Measurements from ENCODE around the gene R3HCC1L.

The R3HCC1L gene

GRCh38 chr10:98106531-98106930, 27.9 kb upstream of the R3HCC1L start:
- CTCF ChIA-PET: no interaction called here
- Histone ChIP-seq H3K9me3 (ENCODE audit: control extremely low read depth in 1 of 5, control insufficient read depth in 4 of 5, insufficient read depth in 2 of 5, low read depth in 1 of 5, low read length in 4 of 5) (peaks cover 0 to 3% (median 0%) of the 10 kb centered on the region in 5 experiments), H3K27ac (ENCODE audit: insufficient read depth in 1 of 2, low read depth in 1 of 2, low read length in 2 of 2, poor library complexity in 1 of 2, severe bottlenecking in 2 of 2) (no peak overlapping the region), H3K4me1 (ENCODE audit: control extremely low read depth in 1 of 4, control insufficient read depth in 4 of 4, insufficient read depth in 4 of 4, low read length in 3 of 4) (no peaks in the 10 kb centered on the region), H3K36me3 (ENCODE audit: control insufficient read depth in 4 of 4, insufficient read depth in 4 of 4, low read length in 3 of 4) (no peaks in the 10 kb centered on the region), H3K4me3 (ENCODE audit: control insufficient read depth in 1 of 7, extremely low read depth in 1 of 7, insufficient read depth in 4 of 7, low read depth in 2 of 7, low read length in 6 of 7) (no peak overlapping the region), H3K27me3 (replicated peaks in 2 of 5; ENCODE audit: control insufficient read depth in 4 of 5, insufficient read depth in 5 of 5, low read length in 4 of 5) (peaks cover 0 to 24% (median 11%) of the 10 kb centered on the region in 5 experiments)
- 100% methylated on average over 1 of the region's 1 CpG for WGBS (ENCODE audit: insufficient coverage)
- DNase-seq: no peak
- POLR2A ChIA-PET: no interaction called here

GRCh38 chr10:98107644-98108430, 26.6 kb upstream of the R3HCC1L start:
- no peak for DNase-seq
- Histone ChIP-seq H3K9me3 (ENCODE audit: control extremely low read depth in 1 of 5, control insufficient read depth in 4 of 5, insufficient read depth in 2 of 5, low read depth in 1 of 5, low read length in 4 of 5) (peaks cover 0 to 3% (median 0%) of the 10 kb centered on the region in 5 experiments), H3K4me1 (ENCODE audit: control extremely low read depth in 1 of 4, control insufficient read depth in 4 of 4, insufficient read depth in 4 of 4, low read length in 3 of 4) (no peaks in the 10 kb centered on the region), H3K27ac (ENCODE audit: insufficient read depth in 1 of 2, low read depth in 1 of 2, low read length in 2 of 2, poor library complexity in 1 of 2, severe bottlenecking in 2 of 2) (no peak overlapping the region), H3K36me3 (ENCODE audit: control insufficient read depth in 4 of 4, insufficient read depth in 4 of 4, low read length in 3 of 4) (no peaks in the 10 kb centered on the region), H3K4me3 (ENCODE audit: control insufficient read depth in 1 of 7, extremely low read depth in 1 of 7, insufficient read depth in 4 of 7, low read depth in 2 of 7, low read length in 6 of 7) (no peak overlapping the region), H3K27me3 (replicated peaks in 2 of 5; ENCODE audit: control insufficient read depth in 4 of 5, insufficient read depth in 5 of 5, low read length in 4 of 5) (peaks cover 5 to 32% (median 13%) of the 10 kb centered on the region in 5 experiments)
- 93% methylated on average over 7 of the region's 10 CpGs for WGBS (ENCODE audit: insufficient coverage)
- CTCF ChIA-PET: interaction anchor here (1.4 kb wide), 1 partner anchor 9 kb away, joined by 3 read pairs; no protein-coding TSS in a partner anchor
- POLR2A ChIA-PET: no interaction called here

- H3K4me1 ChIP-seq (ENCODE audit: control extremely low read depth in 1 of 4, control insufficient read depth in 4 of 4, insufficient read depth in 4 of 4, low read length in 3 of 4): no peaks in the 10 kb centered on the region
- no peaks in the 10 kb centered on the region for H3K36me3 ChIP-seq (ENCODE audit: control insufficient read depth in 4 of 4, insufficient read depth in 4 of 4, low read length in 3 of 4)
- DNase-seq: no peak
- H3K27ac ChIP-seq (ENCODE audit: insufficient read depth in 1 of 2, low read depth in 1 of 2, low read length in 2 of 2, poor library complexity in 1 of 2, severe bottlenecking in 2 of 2): no peak overlapping the region
- peaks cover 7 to 56% (median 18%) of the 10 kb centered on the region in 5 experiments for H3K27me3 ChIP-seq (replicated peaks in 2 of 5; ENCODE audit: control insufficient read depth in 4 of 5, insufficient read depth in 5 of 5, low read length in 4 of 5)
- H3K4me3 ChIP-seq (ENCODE audit: control insufficient read depth in 1 of 7, extremely low read depth in 1 of 7, insufficient read depth in 4 of 7, low read depth in 2 of 7, low read length in 6 of 7): no peak overlapping the region
- 50% methylated on average over 1 of the region's 1 CpG for WGBS (ENCODE audit: insufficient coverage)
- ChIA-PET CTCF (no interaction called here), POLR2A (no interaction called here)
- peaks cover 0 to 3% (median 0%) of the 10 kb centered on the region in 5 experiments for H3K9me3 ChIP-seq (ENCODE audit: control extremely low read depth in 1 of 5, control insufficient read depth in 4 of 5, insufficient read depth in 2 of 5, low read depth in 1 of 5, low read length in 4 of 5)
Measured at GRCh38 chr10:98110356-98110755, 24.1 kb upstream of the R3HCC1L start.

GRCh38 chr10:98115031-98115787, 19.2 kb upstream of the R3HCC1L start:
- no peak for DNase-seq
- CTCF ChIA-PET: interaction anchor here (0.9 to 1.0 kb wide), 2 partner anchors 10 to 13 kb away, joined by 3 read pairs; no protein-coding TSS in a partner anchor
- H3K27me3 ChIP-seq (replicated peaks in 2 of 5; ENCODE audit: control insufficient read depth in 4 of 5, insufficient read depth in 5 of 5, low read length in 4 of 5): peaks cover 6 to 47% (median 19%) of the 10 kb centered on the region in 5 experiments
- H3K4me1 ChIP-seq (ENCODE audit: control extremely low read depth in 1 of 4, control insufficient read depth in 4 of 4, insufficient read depth in 4 of 4, low read length in 3 of 4): no peaks in the 10 kb centered on the region
- peaks cover 0 to 3% (median 0%) of the 10 kb centered on the region in 5 experiments for H3K9me3 ChIP-seq (ENCODE audit: control extremely low read depth in 1 of 5, control insufficient read depth in 4 of 5, insufficient read depth in 2 of 5, low read depth in 1 of 5, low read length in 4 of 5)
- 74% methylated on average over 9 of the region's 10 CpGs for WGBS (ENCODE audit: insufficient coverage)
- no peak overlapping the region for H3K4me3 ChIP-seq (ENCODE audit: control insufficient read depth in 1 of 7, extremely low read depth in 1 of 7, insufficient read depth in 4 of 7, low read depth in 2 of 7, low read length in 6 of 7)
- POLR2A ChIA-PET: no interaction called here
- no peaks in the 10 kb centered on the region for H3K36me3 ChIP-seq (ENCODE audit: control insufficient read depth in 4 of 4, insufficient read depth in 4 of 4, low read length in 3 of 4)
- no peak overlapping the region for H3K27ac ChIP-seq (ENCODE audit: insufficient read depth in 1 of 2, low read depth in 1 of 2, low read length in 2 of 2, poor library complexity in 1 of 2, severe bottlenecking in 2 of 2)

- ChIA-PET CTCF (interaction anchor here (1.2 kb wide), 1 partner anchor 14 kb away, joined by 3 read pairs; the partner anchor contains the start of gene R3HCC1L), POLR2A (no interaction called here)
- peaks cover 0 to 12% (median 5%) of the 10 kb centered on the region in 5 experiments for H3K9me3 ChIP-seq (ENCODE audit: control extremely low read depth in 1 of 5, control insufficient read depth in 4 of 5, insufficient read depth in 2 of 5, low read depth in 1 of 5, low read length in 4 of 5)
- WGBS (ENCODE audit: insufficient coverage): 100% methylated on average over 1 of the region's 4 CpGs
- H3K36me3 ChIP-seq (ENCODE audit: control insufficient read depth in 4 of 4, insufficient read depth in 4 of 4, low read length in 3 of 4): no peaks in the 10 kb centered on the region
- no peak overlapping the region for H3K4me3 ChIP-seq (ENCODE audit: control insufficient read depth in 1 of 7, extremely low read depth in 1 of 7, insufficient read depth in 4 of 7, low read depth in 2 of 7, low read length in 6 of 7)
- no peak overlapping the region for H3K27ac ChIP-seq (ENCODE audit: insufficient read depth in 1 of 2, low read depth in 1 of 2, low read length in 2 of 2, poor library complexity in 1 of 2, severe bottlenecking in 2 of 2)
- H3K27me3 ChIP-seq (replicated peaks in 2 of 5; ENCODE audit: control insufficient read depth in 4 of 5, insufficient read depth in 5 of 5, low read length in 4 of 5): peaks cover under 1 to 22% (median 11%) of the 10 kb centered on the region in 5 experiments
- DNase-seq: no peak
- no peaks in the 10 kb centered on the region for H3K4me1 ChIP-seq (ENCODE audit: control extremely low read depth in 1 of 4, control insufficient read depth in 4 of 4, insufficient read depth in 4 of 4, low read length in 3 of 4)
Measured at GRCh38 chr10:98119891-98120290, 14.6 kb upstream of the R3HCC1L start.

GRCh38 chr10:98125940-98126631, 8.4 kb upstream of the R3HCC1L start:
- Histone ChIP-seq H3K36me3 (ENCODE audit: control insufficient read depth in 4 of 4, insufficient read depth in 4 of 4, low read length in 3 of 4) (no peaks in the 10 kb centered on the region), H3K27me3 (replicated peaks in 2 of 5; ENCODE audit: control insufficient read depth in 4 of 5, insufficient read depth in 5 of 5, low read length in 4 of 5) (peaks cover 0 to 8% (median 6%) of the 10 kb centered on the region in 5 experiments), H3K4me1 (ENCODE audit: control extremely low read depth in 1 of 4, control insufficient read depth in 4 of 4, insufficient read depth in 4 of 4, low read length in 3 of 4) (no peaks in the 10 kb centered on the region), H3K9me3 (ENCODE audit: control extremely low read depth in 1 of 5, control insufficient read depth in 4 of 5, insufficient read depth in 2 of 5, low read depth in 1 of 5, low read length in 4 of 5) (peaks cover under 1 to 11% (median 4%) of the 10 kb centered on the region in 5 experiments), H3K27ac (ENCODE audit: insufficient read depth in 1 of 2, low read depth in 1 of 2, low read length in 2 of 2, poor library complexity in 1 of 2, severe bottlenecking in 2 of 2) (no peak overlapping the region), H3K4me3 (ENCODE audit: control insufficient read depth in 1 of 7, extremely low read depth in 1 of 7, insufficient read depth in 4 of 7, low read depth in 2 of 7, low read length in 6 of 7) (no peak overlapping the region)
- ChIA-PET POLR2A (no interaction called here), CTCF (no interaction called here)
- no peak for DNase-seq
- WGBS (ENCODE audit: insufficient coverage): 86% methylated on average over 5 of the region's 6 CpGs
